ENCODE measurements around the gene RETREG1.

RETREG1 gene

DNA sequence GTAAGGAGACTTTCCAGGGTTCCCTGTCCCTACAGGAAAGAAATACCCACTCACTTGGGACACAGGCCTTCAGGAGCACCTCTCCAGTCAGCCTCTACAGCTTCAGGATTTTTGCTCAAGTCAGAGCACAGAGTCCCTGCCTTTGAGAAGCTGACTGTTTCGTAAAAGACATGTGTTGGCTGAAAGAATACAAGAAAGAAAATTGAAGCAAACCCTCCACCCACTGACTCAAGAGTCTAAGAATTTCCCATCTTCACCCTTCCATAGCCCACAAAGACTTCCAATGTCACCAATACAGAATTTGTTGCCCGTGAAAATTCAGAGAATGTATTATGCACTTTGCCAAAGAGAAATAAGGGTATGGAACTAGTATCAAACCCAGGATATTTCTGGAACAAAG lies 98.2 kb downstream of the RETREG1 start:
- TF ChIP-seq, protein P1, sequence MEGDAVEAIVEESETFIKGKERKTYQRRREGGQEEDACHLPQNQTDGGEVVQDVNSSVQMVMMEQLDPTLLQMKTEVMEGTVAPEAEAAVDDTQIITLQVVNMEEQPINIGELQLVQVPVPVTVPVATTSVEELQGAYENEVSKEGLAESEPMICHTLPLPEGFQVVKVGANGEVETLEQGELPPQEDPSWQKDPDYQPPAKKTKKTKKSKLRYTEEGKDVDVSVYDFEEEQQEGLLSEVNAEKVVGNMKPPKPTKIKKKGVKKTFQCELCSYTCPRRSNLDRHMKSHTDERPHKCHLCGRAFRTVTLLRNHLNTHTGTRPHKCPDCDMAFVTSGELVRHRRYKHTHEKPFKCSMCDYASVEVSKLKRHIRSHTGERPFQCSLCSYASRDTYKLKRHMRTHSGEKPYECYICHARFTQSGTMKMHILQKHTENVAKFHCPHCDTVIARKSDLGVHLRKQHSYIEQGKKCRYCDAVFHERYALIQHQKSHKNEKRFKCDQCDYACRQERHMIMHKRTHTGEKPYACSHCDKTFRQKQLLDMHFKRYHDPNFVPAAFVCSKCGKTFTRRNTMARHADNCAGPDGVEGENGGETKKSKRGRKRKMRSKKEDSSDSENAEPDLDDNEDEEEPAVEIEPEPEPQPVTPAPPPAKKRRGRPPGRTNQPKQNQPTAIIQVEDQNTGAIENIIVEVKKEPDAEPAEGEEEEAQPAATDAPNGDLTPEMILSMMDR (IDR thresholded peaks at IDR 0.05; ENCODE audit: control insufficient read depth, insufficient read depth, low read depth, low read length, missing control alignments): no peak
- no peak for DNase-seq (ENCODE audit: low read depth)
- H3K4me3 ChIP-seq (ENCODE audit: control insufficient read depth, low read depth, low read length): no peak overlapping the region

DNA sequence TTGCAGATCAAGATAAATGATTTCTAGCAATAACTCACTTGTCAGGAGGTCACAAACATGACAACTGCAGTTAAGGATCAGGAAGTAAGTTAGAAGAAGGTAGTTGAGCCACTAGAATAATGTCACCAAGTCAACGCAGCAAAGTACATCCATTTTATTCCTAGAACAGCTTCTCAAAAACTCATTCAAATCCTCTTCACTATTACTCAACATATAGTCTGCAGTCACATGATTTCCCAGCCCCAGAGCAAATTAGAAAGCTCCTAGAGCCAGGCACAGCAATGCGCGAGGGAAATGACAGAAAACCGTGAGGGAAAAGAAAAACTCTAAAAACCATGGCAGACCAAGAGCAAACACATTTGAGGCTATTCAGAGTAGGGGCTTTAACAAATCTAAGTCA lies 101.3 kb downstream of the RETREG1 start:
- TF ChIP-seq, protein P1 (IDR thresholded peaks at IDR 0.05; ENCODE audit: control insufficient read depth, insufficient read depth, low read depth, low read length, missing control alignments): no peak
- no peak overlapping the region for H3K4me3 ChIP-seq (ENCODE audit: control insufficient read depth, low read depth, low read length)
- DNase-seq (ENCODE audit: low read depth): no peak

GRCh38 chr5:16510098-16510497 lies 106.7 kb downstream of the RETREG1 start:
- TF ChIP-seq, protein P1 (IDR thresholded peaks at IDR 0.05; ENCODE audit: control insufficient read depth, insufficient read depth, low read depth, low read length, missing control alignments): no peak
- DNase-seq (ENCODE audit: low read depth): no peak
- H3K4me3 ChIP-seq (ENCODE audit: control insufficient read depth, low read depth, low read length): no peak overlapping the region

GRCh38 chr5:16508730-16509531 lies 107.9 kb downstream of the RETREG1 start:
- H3K4me3 ChIP-seq (ENCODE audit: control insufficient read depth, low read depth, low read length): no peak overlapping the region
- DNase-seq (ENCODE audit: low read depth): no peak
- TF ChIP-seq, protein P1 (IDR thresholded peaks at IDR 0.05; ENCODE audit: control insufficient read depth, insufficient read depth, low read depth, low read length, missing control alignments): no peak

DNA sequence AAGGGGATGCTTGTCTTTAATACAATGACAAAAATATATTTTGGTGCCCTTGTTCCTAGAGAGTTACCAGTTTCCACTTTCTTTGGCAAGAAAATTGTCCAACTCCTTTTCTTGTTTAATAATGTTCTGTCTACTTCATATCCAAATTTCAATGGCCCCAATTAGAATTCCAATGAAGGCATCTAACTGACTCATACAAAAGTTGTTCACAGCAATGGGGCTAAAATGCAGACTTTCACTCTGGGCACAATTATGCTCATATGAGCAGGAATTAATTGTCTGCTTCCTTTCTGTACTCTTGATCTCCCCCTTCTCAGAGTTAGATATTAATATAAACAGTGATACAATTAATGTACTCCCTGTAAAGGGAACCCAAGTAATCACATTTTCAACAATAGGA lies 109.1 kb downstream of the RETREG1 start:
- TF ChIP-seq, protein P1 (IDR thresholded peaks at IDR 0.05; ENCODE audit: control insufficient read depth, insufficient read depth, low read depth, low read length, missing control alignments): no peak
- DNase-seq (ENCODE audit: low read depth): no peak
- H3K4me3 ChIP-seq (ENCODE audit: control insufficient read depth, low read depth, low read length): no peak overlapping the region

- no peak overlapping the region for H3K4me3 ChIP-seq (ENCODE audit: control insufficient read depth, low read depth, low read length)
- TF ChIP-seq, protein P1 (IDR thresholded peaks at IDR 0.05; ENCODE audit: control insufficient read depth, insufficient read depth, low read depth, low read length, missing control alignments): no peak
- no peak for DNase-seq (ENCODE audit: low read depth)
These were observed 110.9 kb downstream of the RETREG1 start for GRCh38 chr5:16505904-16506303.
